ENCODE data around the gene NLRP12.
A peak's percentile ranks its signal among the peaks of the same experiment; 100 is the strongest.

Gene NLRP12

GRCh38 chr19:53801257-53801656 lies 22.9 kb downstream of the NLRP12 start:
- H2BK12ac ChIP-seq (ENCODE audit: low read length), result no peak overlapping the region

GRCh38 chr19:53795019-53795418 lies 29.1 kb downstream of the NLRP12 start:
- Histone ChIP-seq H3K36me3 (ENCODE audit: control insufficient read depth in 1 of 2, insufficient read depth in 2 of 2, low read length in 2 of 2) (no peaks in the 10 kb centered on the region), H2AFZ (ENCODE audit: insufficient read depth, low read length, poor library complexity) (no peak overlapping the region), H3K4me3 (ENCODE audit: low read depth, low read length) (no peak overlapping the region), H3K9ac (ENCODE audit: low read length) (no peak overlapping the region), H2BK12ac (ENCODE audit: low read length) (no peak overlapping the region), H3K18ac (ENCODE audit: low read length) (no peak overlapping the region), H3K14ac (ENCODE audit: low read length) (no peak overlapping the region), H3K23ac (ENCODE audit: low read length) (no peak overlapping the region), H4K91ac (ENCODE audit: low read depth, low read length) (no peak overlapping the region), H3K79me1 (ENCODE audit: low read length) (peaks cover 3% of the 10 kb centered on the region), H2BK5ac (ENCODE audit: low read depth, low read length, poor library complexity) (no peak overlapping the region), H3K4me2 (ENCODE audit: low read length) (no peak overlapping the region), H2BK120ac (ENCODE audit: insufficient read depth, low read length, poor library complexity) (no peak overlapping the region), H4K8ac (ENCODE audit: low read depth, low read length) (no peak overlapping the region), H4K12ac (ENCODE audit: low read depth, low read length) (no peak overlapping the region), H3K4me1 (ENCODE audit: control insufficient read depth in 1 of 2, insufficient read depth in 2 of 2, low read length in 2 of 2) (peaks cover 2 to 6% of the 10 kb centered on the region in 2 experiments), H2AK5ac (ENCODE audit: low read length) (no peak overlapping the region), H3K79me2 (ENCODE audit: control insufficient read depth, insufficient read depth, low read length, poor library complexity) (no peaks in the 10 kb centered on the region), H3K27ac (ENCODE audit: low read depth, low read length) (no peak overlapping the region), H3K9me3 (ENCODE audit: insufficient read depth, low read depth, low read length) (no peaks in the 10 kb centered on the region), H3K27me3 (ENCODE audit: insufficient read depth, low read length) (no peaks in the 10 kb centered on the region), H3K4ac (ENCODE audit: low read depth, low read length) (no peak overlapping the region)
- no CpG with 5 or more reads among the region's 4 CpGs for WGBS (ENCODE audit: extremely low coverage, insufficient coverage, insufficient read length)
- DNase-seq, result no peak

More at GRCh38 chr19:53801257-53801656, 22.9 kb downstream of the NLRP12 start:
- H3K23ac ChIP-seq (ENCODE audit: low read length), result no peak overlapping the region
- no peak overlapping the region for H2BK5ac ChIP-seq (ENCODE audit: low read depth, low read length, poor library complexity)
- H3K27me3 ChIP-seq (ENCODE audit: insufficient read depth, low read length), result no peaks in the 10 kb centered on the region
- no peak overlapping the region for H4K8ac ChIP-seq (ENCODE audit: low read depth, low read length)
- H3K36me3 ChIP-seq (ENCODE audit: control insufficient read depth in 1 of 2, insufficient read depth in 2 of 2, low read length in 2 of 2), result no peaks in the 10 kb centered on the region
- no CpG with 5 or more reads among the region's 9 CpGs for WGBS (ENCODE audit: extremely low coverage, insufficient coverage, insufficient read length)
- H2BK120ac ChIP-seq (ENCODE audit: insufficient read depth, low read length, poor library complexity), result no peak overlapping the region
- no peak overlapping the region for H3K4me2 ChIP-seq (ENCODE audit: low read length)
- H4K91ac ChIP-seq (ENCODE audit: low read depth, low read length), result no peak overlapping the region
- H2AK5ac ChIP-seq (ENCODE audit: low read length), result no peak overlapping the region
- no peaks in the 10 kb centered on the region for H3K4me1 ChIP-seq (ENCODE audit: control insufficient read depth in 1 of 2, insufficient read depth in 2 of 2, low read length in 2 of 2)
- no peaks in the 10 kb centered on the region for H3K79me2 ChIP-seq (ENCODE audit: control insufficient read depth, insufficient read depth, low read length, poor library complexity)
- peaks cover 1% of the 10 kb centered on the region for H3K9me3 ChIP-seq (ENCODE audit: insufficient read depth, low read depth, low read length)
- no peak for DNase-seq
- no peak overlapping the region for H3K4ac ChIP-seq (ENCODE audit: low read depth, low read length)
- H3K4me3 ChIP-seq (ENCODE audit: low read depth, low read length), result no peak overlapping the region
- H3K27ac ChIP-seq (ENCODE audit: low read depth, low read length), result no peak overlapping the region
- H2AFZ ChIP-seq (ENCODE audit: insufficient read depth, low read length, poor library complexity), result no peak overlapping the region
- no peak overlapping the region for H3K9ac ChIP-seq (ENCODE audit: low read length)
- no peak overlapping the region for H3K18ac ChIP-seq (ENCODE audit: low read length)
- H4K12ac ChIP-seq (ENCODE audit: low read depth, low read length), result no peak overlapping the region
- no peak overlapping the region for H3K14ac ChIP-seq (ENCODE audit: low read length)
- no peaks in the 10 kb centered on the region for H3K79me1 ChIP-seq (ENCODE audit: low read length)

GRCh38 chr19:53792721-53793433 lies 31.2 kb downstream of the NLRP12 start:
- H4K8ac ChIP-seq (ENCODE audit: low read depth, low read length), result no peak overlapping the region
- WGBS (ENCODE audit: extremely low coverage, insufficient coverage, insufficient read length), result no CpG with 5 or more reads among the region's 10 CpGs
- H3K36me3 ChIP-seq (ENCODE audit: control insufficient read depth in 1 of 2, insufficient read depth in 2 of 2, low read length in 2 of 2), result no peaks in the 10 kb centered on the region
- peak; percentile 90 to 98 for DNase-seq
- no peaks in the 10 kb centered on the region for H3K79me2 ChIP-seq (ENCODE audit: control insufficient read depth, insufficient read depth, low read length, poor library complexity)
- H2BK120ac ChIP-seq (ENCODE audit: insufficient read depth, low read length, poor library complexity), result peak overlapping the region; percentile 0
- H3K79me1 ChIP-seq (ENCODE audit: low read length), result peaks cover 11% of the 10 kb centered on the region
- no peak overlapping the region for H2BK5ac ChIP-seq (ENCODE audit: low read depth, low read length, poor library complexity)
- peak overlapping the region; percentile 9 for H4K91ac ChIP-seq (ENCODE audit: low read depth, low read length)
- no peak overlapping the region for H2AFZ ChIP-seq (ENCODE audit: insufficient read depth, low read length, poor library complexity)
- H4K12ac ChIP-seq (ENCODE audit: low read depth, low read length), result no peak overlapping the region
- H3K9ac ChIP-seq (ENCODE audit: low read length), result no peak overlapping the region
- peak overlapping the region; percentile 2 for H2BK12ac ChIP-seq (ENCODE audit: low read length)
- no peak overlapping the region for H3K4me2 ChIP-seq (ENCODE audit: low read length)
- peaks cover 3% of the 10 kb centered on the region for H3K9me3 ChIP-seq (ENCODE audit: insufficient read depth, low read depth, low read length)
- H3K27me3 ChIP-seq (ENCODE audit: insufficient read depth, low read length), result no peaks in the 10 kb centered on the region
- no peak overlapping the region for H3K27ac ChIP-seq (ENCODE audit: low read depth, low read length)
- peaks cover 2 to 6% of the 10 kb centered on the region in 2 experiments for H3K4me1 ChIP-seq (ENCODE audit: control insufficient read depth in 1 of 2, insufficient read depth in 2 of 2, low read length in 2 of 2)
- no peak overlapping the region for H3K23ac ChIP-seq (ENCODE audit: low read length)
- H3K4me3 ChIP-seq (ENCODE audit: low read depth, low read length), result no peak overlapping the region
- no peak overlapping the region for H3K18ac ChIP-seq (ENCODE audit: low read length)
- no peak overlapping the region for H3K14ac ChIP-seq (ENCODE audit: low read length)
- no peak overlapping the region for H2AK5ac ChIP-seq (ENCODE audit: low read length)
- H3K4ac ChIP-seq (ENCODE audit: low read depth, low read length), result no peak overlapping the region

GRCh38 chr19:53789708-53790678 lies 34.1 kb downstream of the NLRP12 start:
- WGBS (ENCODE audit: extremely low coverage, insufficient coverage, insufficient read length), result no CpG with 5 or more reads among the region's 21 CpGs

More at GRCh38 chr19:53789708-53790678, 34.1 kb downstream of the NLRP12 start:
- Histone ChIP-seq H2BK12ac (ENCODE audit: low read length) (peak overlapping the region; percentile 79), H3K4me2 (ENCODE audit: low read length) (no peak overlapping the region), H4K8ac (ENCODE audit: low read depth, low read length) (no peak overlapping the region), H3K27me3 (ENCODE audit: insufficient read depth, low read length) (no peaks in the 10 kb centered on the region), H3K4me1 (ENCODE audit: control insufficient read depth in 1 of 2, insufficient read depth in 2 of 2, low read length in 2 of 2) (peaks cover 2 to 11% of the 10 kb centered on the region in 2 experiments), H2BK120ac (ENCODE audit: insufficient read depth, low read length, poor library complexity) (peak overlapping the region; percentile 20), H3K27ac (ENCODE audit: low read depth, low read length) (no peak overlapping the region), H3K79me2 (ENCODE audit: control insufficient read depth, insufficient read depth, low read length, poor library complexity) (peaks cover 1% of the 10 kb centered on the region), H3K79me1 (ENCODE audit: low read length) (peaks cover 21% of the 10 kb centered on the region), H3K36me3 (ENCODE audit: control insufficient read depth in 1 of 2, insufficient read depth in 2 of 2, low read length in 2 of 2) (no peaks in the 10 kb centered on the region), H3K18ac (ENCODE audit: low read length) (no peak overlapping the region), H4K91ac (ENCODE audit: low read depth, low read length) (peak overlapping the region; percentile 90), H2BK5ac (ENCODE audit: low read depth, low read length, poor library complexity) (peak overlapping the region; percentile 60), H3K14ac (ENCODE audit: low read length) (no peak overlapping the region), H3K9ac (ENCODE audit: low read length) (no peak overlapping the region), H2AK5ac (ENCODE audit: low read length) (no peak overlapping the region), H4K12ac (ENCODE audit: low read depth, low read length) (no peak overlapping the region), H3K23ac (ENCODE audit: low read length) (no peak overlapping the region), H3K4me3 (ENCODE audit: low read depth, low read length) (no peak overlapping the region), H3K9me3 (ENCODE audit: insufficient read depth, low read depth, low read length) (peaks cover 3% of the 10 kb centered on the region), H2AFZ (ENCODE audit: insufficient read depth, low read length, poor library complexity) (no peak overlapping the region), H3K4ac (ENCODE audit: low read depth, low read length) (no peak overlapping the region)
- DNase-seq, result peak; percentile 70 to 80
